GM12865 (cell line): ENCODE measurements around the gene IPO5.

Source experiments
- DNase-seq: peaks from one replicate; pipeline ENCODE4 v3.0.0; 2010; ENCODE audit warnings: low read depth
- H3K4me3 ChIP-seq: 2 replicates; pipeline ENCODE4 v1.5.1; 2011; ENCODE audit warnings: mild to moderate bottlenecking, low read depth, low read length, control low read depth
- TF ChIP-seq, protein P1 (sequence below): IDR thresholded peaks from 2 replicates; pipeline ENCODE4 v1.5.1; 2011; ENCODE audit warnings: low read length, control low read depth, low read depth, inconsistent platforms; ENCODE audit not compliant: insufficient read depth; ENCODE audit errors: missing control alignments

The IPO5 gene

DNA sequence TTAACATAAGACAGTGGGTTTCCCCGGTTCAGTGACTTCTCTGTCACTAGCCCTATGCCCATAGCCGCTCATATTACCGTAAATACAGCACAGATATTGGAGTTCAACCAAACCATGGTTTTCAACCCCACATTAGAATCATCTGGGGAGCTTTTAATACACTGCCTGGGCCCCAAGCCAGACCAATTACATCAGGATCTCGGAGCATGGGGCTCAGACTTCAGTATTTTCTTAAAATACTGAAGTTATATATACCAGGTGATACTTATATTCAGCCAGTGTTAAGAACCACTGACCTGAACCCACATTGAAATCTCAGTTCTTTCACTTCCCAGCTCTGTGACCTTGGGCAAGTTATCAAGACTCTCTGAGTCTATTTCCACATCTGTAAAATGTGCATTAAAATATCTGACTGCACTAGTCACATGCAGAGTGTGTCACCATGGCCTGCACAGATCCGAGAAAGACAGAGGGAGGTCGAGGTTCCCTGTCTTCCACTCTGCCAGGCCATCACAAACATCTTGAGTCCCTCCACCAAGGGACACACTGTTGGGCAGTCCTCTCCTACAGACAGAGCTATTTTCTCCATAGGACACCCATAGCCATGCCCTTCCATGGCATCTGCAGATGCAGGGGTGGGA, 32.2 kb upstream of the IPO5 start:
- H3K4me3 ChIP-seq, result no peak overlapping the region
- DNase-seq, result no peak
- TF ChIP-seq, protein P1, sequence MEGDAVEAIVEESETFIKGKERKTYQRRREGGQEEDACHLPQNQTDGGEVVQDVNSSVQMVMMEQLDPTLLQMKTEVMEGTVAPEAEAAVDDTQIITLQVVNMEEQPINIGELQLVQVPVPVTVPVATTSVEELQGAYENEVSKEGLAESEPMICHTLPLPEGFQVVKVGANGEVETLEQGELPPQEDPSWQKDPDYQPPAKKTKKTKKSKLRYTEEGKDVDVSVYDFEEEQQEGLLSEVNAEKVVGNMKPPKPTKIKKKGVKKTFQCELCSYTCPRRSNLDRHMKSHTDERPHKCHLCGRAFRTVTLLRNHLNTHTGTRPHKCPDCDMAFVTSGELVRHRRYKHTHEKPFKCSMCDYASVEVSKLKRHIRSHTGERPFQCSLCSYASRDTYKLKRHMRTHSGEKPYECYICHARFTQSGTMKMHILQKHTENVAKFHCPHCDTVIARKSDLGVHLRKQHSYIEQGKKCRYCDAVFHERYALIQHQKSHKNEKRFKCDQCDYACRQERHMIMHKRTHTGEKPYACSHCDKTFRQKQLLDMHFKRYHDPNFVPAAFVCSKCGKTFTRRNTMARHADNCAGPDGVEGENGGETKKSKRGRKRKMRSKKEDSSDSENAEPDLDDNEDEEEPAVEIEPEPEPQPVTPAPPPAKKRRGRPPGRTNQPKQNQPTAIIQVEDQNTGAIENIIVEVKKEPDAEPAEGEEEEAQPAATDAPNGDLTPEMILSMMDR, result no peak

DNA sequence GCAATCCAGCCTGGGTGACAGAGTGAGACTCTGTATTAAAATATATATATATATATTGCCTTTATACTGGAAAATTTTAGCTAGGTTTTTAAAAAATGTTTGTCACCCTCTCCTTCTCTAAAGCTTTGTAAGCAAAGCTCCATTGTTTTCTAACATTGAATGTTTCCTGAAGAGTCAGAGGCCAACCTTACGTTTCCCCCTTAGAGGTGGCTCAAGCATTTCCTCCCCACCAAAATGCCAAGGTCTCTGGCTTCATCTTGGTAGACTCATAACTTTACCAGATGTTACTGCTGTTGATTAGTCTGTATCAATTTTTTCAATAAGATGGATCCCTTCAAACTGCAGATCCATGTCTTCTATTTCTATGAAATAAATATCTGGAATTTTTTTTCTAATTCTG, 25.2 kb upstream of the IPO5 start:
- H3K4me3 ChIP-seq, result no peak overlapping the region
- DNase-seq, result no peak
- TF ChIP-seq, protein P1, result no peak

DNA sequence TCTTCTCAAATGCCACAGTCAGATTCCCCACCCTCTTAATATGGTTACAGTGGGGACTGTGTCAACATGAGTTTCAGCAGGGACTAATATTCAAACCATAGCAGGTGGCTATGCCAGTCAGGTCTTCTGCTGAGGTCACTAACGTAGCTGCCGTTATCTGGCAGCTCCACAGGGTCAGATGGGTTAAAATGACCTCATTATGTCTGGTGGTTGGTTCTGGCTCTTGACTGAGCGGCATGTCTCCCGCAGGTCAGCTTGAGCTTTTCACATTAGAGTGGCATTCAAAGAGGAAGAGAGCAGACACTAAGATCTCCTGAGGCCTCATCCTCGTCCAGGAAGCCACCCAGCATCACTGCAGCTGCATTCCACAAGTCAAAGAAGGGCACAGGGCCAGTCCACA, 21.4 kb upstream of the IPO5 start:
- no peak overlapping the region for H3K4me3 ChIP-seq
- no peak for DNase-seq
- TF ChIP-seq, protein P1, result no peak

DNA sequence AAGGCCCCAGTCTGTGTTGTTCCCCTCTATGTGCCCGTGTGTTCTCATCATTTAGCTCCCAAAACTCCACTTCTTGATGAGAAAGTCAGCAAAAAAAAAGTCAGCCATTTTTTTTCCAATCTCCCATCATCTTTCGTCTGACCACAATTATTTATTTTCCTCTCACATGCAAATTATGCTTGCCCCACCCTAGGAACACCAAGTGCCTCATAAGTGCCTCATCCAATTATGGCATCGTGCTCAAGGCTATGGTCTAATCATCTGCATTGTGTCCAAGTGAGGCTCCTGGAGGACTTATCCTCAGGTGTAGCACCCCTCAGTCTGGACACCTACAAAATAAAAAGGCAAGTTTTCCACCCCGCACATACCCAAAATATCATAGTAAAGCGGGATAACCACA, 20.8 kb upstream of the IPO5 start:
- TF ChIP-seq, protein P1, result no peak
- no peak for DNase-seq
- H3K4me3 ChIP-seq, result no peak overlapping the region

DNA sequence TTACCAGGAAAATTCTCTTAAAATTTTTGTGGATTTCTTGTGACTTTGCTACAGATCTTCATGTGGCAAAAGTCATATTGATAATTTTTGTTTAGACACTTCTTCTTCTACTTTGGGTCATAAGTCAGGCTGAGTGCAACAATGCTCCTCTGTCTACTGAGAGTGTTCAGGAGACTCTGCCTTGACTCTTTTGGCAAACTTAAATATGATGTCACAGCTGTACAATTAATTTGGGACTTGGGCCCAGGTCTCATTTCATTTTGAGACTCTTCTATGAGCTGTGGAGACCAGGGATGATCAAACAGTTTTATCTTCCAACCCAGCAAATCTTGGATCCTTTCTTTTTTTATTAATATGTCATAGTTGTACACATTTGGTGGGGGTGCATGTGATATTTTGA, 19.7 kb upstream of the IPO5 start:
- no peak overlapping the region for H3K4me3 ChIP-seq
- no peak for DNase-seq
- TF ChIP-seq, protein P1, result no peak

DNA sequence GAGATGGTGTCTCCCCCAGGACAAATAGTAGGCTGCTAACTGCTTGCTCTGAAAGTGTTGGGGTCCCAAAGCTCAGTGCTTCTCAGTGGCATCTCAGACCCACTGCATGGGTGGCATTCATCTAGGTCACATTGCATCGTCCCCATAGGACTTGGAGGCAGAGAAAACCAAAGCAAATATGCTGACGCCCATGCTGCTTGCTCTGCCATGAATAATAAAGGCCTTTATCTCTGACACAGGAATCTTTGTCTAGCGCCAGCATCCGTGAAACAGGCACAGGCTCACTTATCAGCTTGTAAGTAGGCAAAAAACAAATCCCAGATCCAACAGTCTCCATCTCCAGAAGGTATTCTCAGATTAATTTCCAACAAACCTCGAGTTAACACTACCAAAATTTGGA, 18.9 kb upstream of the IPO5 start:
- H3K4me3 ChIP-seq, result no peak overlapping the region
- TF ChIP-seq, protein P1, result no peak
- no peak for DNase-seq

DNA sequence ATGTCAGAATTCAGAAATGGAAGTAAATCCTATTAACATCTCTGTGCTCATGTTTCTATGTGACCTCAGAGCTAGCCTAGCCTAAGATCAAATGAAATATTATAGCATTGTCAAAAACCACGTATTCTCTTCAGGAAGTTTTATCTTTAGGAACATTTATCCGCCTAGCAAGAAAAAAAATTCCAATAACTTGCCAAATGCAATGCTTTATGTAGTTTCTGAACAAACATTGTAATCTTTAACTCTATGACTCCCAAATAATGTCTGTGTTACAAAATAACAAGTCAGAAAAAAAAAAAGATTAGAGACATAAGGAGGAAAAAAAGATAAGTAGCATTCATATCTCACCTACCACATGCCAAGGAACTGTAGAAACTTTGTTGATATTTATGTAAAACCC, 18.4 kb upstream of the IPO5 start:
- no peak for DNase-seq
- H3K4me3 ChIP-seq, result no peak overlapping the region
- TF ChIP-seq, protein P1, result no peak
